NCI-H524 treated with DMSO at 0.1 percent for 48 hours (cell line): ENCODE results near the gene PBX2.
A peak's percentile ranks its signal among the peaks of the same experiment; 100 is the strongest.
"Not testable (repeated sequence)": the region's sequence is repeated elsewhere in the genome, so short reads cannot be mapped to it uniquely, and the experiment has no call there.

Experiments used
- DNase-seq: peaks from one replicate; lab custom pipeline; 2025; lab: John Stamatoyannopoulos, UW

Gene PBX2

GRCh38 chr6:32203426-32204267, 13.6 kb upstream of the PBX2 start:
- DNase-seq, result no peak

DNA sequence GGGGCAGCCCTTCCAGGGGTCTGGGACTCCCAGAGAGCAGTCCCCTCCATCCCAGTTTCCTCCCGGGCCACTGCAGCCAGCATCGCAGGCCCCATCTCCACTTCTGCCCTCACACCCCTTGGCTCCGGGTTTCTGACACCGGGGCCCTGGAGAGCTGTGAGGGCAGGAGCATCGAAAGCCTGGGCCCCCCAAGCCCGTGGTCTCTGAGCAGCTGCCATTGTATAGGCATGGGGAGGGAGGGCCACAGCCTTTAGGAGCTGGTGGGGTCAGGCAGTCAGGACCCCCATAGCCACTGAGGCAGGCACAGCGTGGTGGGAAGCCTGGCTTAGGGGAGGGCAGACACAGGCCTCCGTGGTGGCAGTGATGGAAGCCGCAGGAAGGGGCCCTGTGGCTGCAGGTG, 12.2 kb upstream of the PBX2 start:
- no peak for DNase-seq

- DNase-seq, result no peak
Measured at GRCh38 chr6:32200711-32201475, 10.9 kb upstream of the PBX2 start.

DNA sequence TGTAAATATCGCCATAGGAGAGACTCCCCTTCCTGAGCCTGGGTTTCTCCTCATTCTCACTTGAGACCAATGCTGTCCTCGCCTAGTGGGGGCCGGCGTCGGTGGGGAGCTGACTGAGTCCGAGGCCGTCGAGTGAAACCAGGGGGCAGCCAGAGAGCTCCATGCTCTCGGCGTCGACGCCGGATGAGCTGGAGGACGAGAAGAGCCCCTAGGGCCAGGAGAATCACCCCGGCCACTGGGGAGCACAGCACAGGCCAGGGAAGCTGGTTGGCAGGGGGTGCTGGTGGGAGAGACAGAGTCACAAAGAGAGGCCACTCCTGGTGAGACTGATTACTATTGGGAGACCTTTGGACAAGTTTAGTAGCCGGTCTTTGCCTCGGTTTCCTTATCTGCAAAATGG, 8.9 kb upstream of the PBX2 start:
- DNase-seq, result no peak

DNA sequence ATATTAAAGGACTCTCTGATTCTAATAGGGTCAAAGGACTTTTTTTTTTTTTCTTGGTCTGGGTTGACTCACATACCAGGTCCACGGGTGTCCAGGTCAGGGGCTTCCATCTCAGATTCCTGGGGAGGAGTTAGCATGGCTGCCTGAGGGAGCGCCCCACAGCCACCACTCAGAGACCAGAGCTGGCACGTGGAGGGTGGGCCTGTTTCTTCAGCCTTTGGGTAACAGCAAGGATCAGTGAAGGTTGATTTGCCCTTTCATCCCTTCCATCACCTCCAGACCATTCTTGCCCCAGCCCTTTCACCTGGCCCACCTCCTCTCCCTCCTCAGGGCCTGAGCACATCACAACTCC, 8.3 kb upstream of the PBX2 start:
- DNase-seq, result no peak

- no peak for DNase-seq
Measured at GRCh38 chr6:32196682-32197616, 6.9 kb upstream of the PBX2 start.

DNA sequence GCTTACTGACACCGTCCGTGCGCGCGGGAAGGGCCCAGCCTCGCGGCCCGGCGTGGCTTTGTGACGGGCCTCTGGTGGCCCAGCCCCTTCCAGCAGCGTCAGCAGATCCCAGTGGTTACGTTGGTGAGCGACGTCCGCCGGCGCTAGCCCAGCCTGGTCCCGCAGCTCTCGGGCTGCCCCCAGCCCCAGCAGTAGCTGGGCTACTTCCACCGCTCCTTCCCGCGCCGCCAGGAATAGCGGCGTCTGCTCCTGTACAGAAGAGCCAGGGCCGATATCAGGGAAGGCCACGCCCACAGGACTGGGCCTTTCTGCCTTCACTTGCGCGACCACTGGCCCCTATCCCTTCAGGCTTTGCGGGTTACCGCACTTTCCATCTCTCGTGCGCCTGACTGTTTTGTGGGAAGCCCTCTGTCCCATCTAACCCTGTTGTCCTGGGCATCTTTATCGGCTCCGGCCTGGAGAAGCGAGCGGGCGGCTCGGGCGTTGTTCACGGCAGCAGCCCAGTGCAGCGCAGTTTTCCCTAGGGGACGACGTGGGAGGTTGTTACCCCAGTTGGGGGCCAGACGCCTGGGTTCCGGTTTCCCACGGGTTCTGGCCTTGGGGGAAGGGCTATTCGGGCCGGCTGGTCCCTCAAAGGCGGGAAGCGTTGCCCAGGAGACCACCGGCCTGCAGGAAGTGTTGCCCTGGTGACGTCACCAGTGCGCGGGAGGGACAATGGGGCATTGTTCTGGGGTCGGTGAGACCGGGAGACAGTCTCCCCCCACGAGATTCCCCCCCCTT, 6.1 kb upstream of the PBX2 start:
- DNase-seq, result peak; percentile 27

DNA sequence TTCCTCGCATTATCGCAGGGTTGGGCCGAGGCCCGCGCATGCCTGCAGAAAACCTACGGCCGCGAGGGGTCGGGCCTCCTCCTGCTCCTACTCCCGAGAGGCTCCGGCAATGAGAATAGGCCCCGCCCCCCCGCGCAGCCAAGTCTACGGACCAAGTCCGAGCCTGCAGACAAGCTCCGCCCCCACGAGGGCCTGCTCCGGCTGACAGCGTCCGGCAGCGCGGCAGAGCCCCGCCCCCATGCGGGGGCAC, 5.6 kb upstream of the PBX2 start:
- peak; percentile 86 for DNase-seq

- peak; percentile 4 for DNase-seq
Measured at GRCh38 chr6:32194825-32195651, 5.0 kb upstream of the PBX2 start.

GRCh38 chr6:32194388-32194787, 4.4 kb upstream of the PBX2 start:
- DNase-seq, result no peak

DNA sequence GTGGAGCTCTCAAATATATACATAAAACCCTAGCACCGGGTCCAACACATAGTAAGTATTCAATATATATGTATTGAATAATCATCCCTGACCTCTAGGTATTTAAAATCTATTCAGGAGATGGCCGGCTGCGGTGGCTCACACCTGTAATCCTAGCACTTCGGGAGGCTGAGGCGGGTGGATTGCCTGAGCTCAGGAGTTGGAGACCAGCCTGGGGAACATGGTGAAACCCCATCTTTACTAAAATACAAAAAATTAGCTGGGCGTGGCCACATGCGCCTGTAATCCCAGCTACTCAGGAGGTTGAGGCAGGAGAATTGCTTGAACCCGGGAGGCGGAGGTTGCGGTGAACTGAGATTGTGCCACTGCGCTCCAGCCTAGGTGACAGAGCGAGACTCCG, 3.1 kb upstream of the PBX2 start:
- not testable (repeated sequence) for DNase-seq

DNA sequence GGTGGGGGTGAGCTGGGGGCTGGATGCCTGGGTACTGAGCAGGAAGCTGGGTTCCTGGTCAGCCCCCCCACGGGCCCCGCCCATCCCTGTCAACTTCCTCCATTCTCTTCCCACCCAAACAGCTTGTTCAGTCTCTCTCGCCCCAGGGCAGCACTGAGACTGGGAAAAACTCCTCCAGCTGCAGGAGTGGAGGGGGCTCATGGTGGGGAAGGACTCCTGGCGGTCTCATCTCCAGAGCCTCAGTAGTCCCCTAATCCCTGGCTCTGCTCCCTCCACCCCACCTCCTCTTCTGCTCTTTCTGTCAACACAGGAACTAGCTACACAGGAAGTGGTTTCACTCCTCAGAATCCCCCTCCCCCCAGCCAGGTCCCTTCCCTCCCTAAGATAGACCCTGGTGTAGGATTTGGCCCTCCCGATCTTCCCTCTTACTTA, 2.6 kb upstream of the PBX2 start, which contains the start of gene GPSM3:
GPSM3 (minus strand) TSS at position 36 of the 432 bp plus-strand sequence. CDS start 130 bp downstream, outside the sequence.
- no peak for DNase-seq

GRCh38 chr6:32191696-32192607, 1.9 kb upstream of the PBX2 start:
- no peak for DNase-seq

- DNase-seq, result no peak
Measured at GRCh38 chr6:32190911-32191677, 1.1 kb upstream of the PBX2 start.

DNA sequence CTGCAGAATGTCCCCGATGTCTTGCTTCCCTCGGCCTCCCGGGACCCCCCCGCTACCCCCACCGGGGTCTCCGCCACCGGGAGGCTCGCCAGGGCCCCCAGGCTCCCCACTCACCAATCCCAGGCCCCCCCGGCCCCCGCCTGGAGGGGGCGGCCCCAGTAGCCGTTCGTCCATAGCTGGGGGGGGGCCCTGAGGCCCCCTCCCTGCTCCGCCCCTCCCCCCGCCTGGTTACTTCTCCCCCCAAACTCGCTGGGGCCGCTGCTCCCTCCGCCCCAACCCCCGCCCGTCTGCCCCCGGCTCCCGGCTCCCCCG, 304 bp downstream of the PBX2 start:
- DNase-seq, result no peak

DNA sequence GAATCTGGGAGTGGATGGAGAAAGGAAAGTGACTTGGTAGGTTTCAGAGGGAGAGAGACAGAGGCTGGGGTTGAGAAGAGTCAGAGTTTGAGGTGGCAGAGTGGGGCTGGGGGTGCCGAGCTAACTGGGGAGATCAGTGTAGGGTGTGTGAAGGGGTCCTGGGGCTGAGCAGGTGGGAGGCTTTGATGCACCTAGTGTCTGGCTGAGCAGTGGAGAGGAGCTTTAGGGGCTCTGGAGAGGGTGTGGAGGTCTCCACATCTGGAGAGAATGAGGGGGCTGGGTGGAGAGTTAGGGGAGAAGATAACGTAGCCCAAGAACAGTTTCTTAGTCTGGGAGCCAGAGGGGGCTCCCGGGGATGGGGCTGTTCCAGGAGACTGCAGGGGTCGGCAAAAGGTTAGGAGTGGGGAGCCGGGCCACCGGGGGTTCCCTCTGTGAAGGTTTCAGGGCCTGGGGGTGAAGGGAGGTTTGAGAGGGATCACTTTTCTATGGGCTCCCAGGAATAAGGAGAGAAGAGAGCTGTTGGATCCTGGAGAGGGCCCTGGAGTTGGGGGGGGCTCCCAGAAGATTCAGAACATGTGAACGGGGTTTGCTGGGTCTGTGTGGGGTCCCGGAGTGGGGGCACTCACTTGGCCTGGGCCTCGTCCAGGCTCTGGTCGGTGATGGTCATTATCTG, 797 bp downstream of the PBX2 start:
- DNase-seq, result no peak

- no peak for DNase-seq
Measured at GRCh38 chr6:32188381-32189068, 1.5 kb downstream of the PBX2 start.
